H1 (cell line): Measurements from ENCODE around the gene NEU3. TPM values are rescaled to one million over a fixed set of nuclear protein-coding genes. Genes with fewer than 3 reads are reported as not detected.

Experiments used
- SP1 ChIP-seq: IDR thresholded peaks from 2 replicates; pipeline ENCODE4 v1.6.1; 2011; ENCODE audit warnings: low read depth, low read length
- polyA plus RNA-seq, 7 experiments: library from polyadenylated mRNA; depleted of rRNA in 3 of 7; stranded (reverse) in 5 of 7; unstranded in 2 of 7; fragments of >200 nt in 5 of 7; fragments of 200-250 nt in 2 of 7; gene quantifications; 1 replicate in 5 of 7; 2 replicates in 1 of 7; 4 replicates in 1 of 7; pipeline versions ENCODE4 v1.2.1 to v1.2.3, GENCODE V29; 2011 to 2013; ENCODE audit warnings: missing spikeins in 2 of 7, mixed read lengths in 2 of 7
- total RNA-seq: library from RNA; stranded (reverse); fragmentation: NEBNext Ultra II Directional; extraction: Animal tissue kit (Norgen Biotek cat#: 25700); gene quantifications from 2 replicates; pipeline ENCODE4 v1.2.1, GENCODE V29; 2021

The NEU3 gene
- total and polyA plus RNA-seq, 2 of the 8 experiments (the other 6 are each of a cell fraction or from before 2014, with no cell fraction given), result 8.9 to 15.6 TPM

- TF ChIP-seq SP1, result no peak
Observed at GRCh38 chr11:74971424-74971823, 17.3 kb upstream of the NEU3 start (continued).
